Prostate gland (tissue), 2 donors: ENCODE results near the gene LSM2.

Experiments
- CTCF ChIP-seq, 4 experiments: fragments of 200-600 bp in 2 of 4; fragments of 450-650 bp in 2 of 4; sonication (generic) in 2 of 4; IDR thresholded peaks; 1 replicate in 3 of 4; 2 replicates in 1 of 4; pipeline ENCODE4 v1.5.1; 2016 to 2019; ENCODE audit warnings: antibody characterized with exemption in 4 of 4, mild to moderate bottlenecking in 2 of 4, moderate library complexity in 2 of 4
- POLR2A ChIP-seq: fragments of 450-650 bp; IDR thresholded peaks from one replicate; pipeline ENCODE4 v1.6.1; 2016; ENCODE audit warnings: antibody characterized with exemption, mild to moderate bottlenecking
- POLR2AphosphoS5 ChIP-seq: sonication (generic); formaldehyde crosslinking; IDR thresholded peaks from one replicate; pipeline ENCODE4 v1.6.1; 2017; ENCODE audit warnings: antibody characterized with exemption

GRCh38 chr6:31795616-31796298 is 11.0 kb downstream of the LSM2 start, which contains the start of gene VARS1:
- TF ChIP-seq POLR2AphosphoS5 = peak; percentile 84
- peak; percentile 75 to 98 (median 88) for TF ChIP-seq CTCF (IDR thresholded peaks at IDR 0.05)
- peak; percentile 51 for TF ChIP-seq POLR2A
